Hepatocyte (in vitro differentiated cells): Measurements from ENCODE around the gene RNF20. TPM values are rescaled to one million over a fixed set of nuclear protein-coding genes. Genes with fewer than 3 reads are reported as not detected.

Experiments used
- DNase-seq: peaks from one replicate; pipeline ENCODE4 v3.0.0-alpha.2; 2016; ENCODE audit warnings: low spot score
- H2AFZ ChIP-seq: fragments of 200-600 bp; sonication (generic); 2 replicates; pipeline ENCODE4 v1.6.0; 2016; ENCODE audit warnings: antibody characterized with exemption, mild to moderate bottlenecking
- H3K27ac ChIP-seq: fragments of 200-600 bp; sonication (generic); 2 replicates; pipeline ENCODE4 v1.5.1; 2016; ENCODE audit warnings: mild to moderate bottlenecking
- H3K27me3 ChIP-seq: fragments of 200-600 bp; sonication (generic); 2 replicates; pipeline ENCODE4 v1.6.1; 2016
- H3K36me3 ChIP-seq: fragments of 200-600 bp; sonication (generic); replicated peaks from 2 replicates; pipeline ENCODE4 v1.5.1; 2016; ENCODE audit warnings: low read depth; ENCODE audit not compliant: insufficient read depth
- H3K4me1 ChIP-seq: fragments of 200-600 bp; sonication (generic); 2 replicates; pipeline ENCODE4 v1.5.1; 2016; ENCODE audit warnings: mild to moderate bottlenecking, moderate library complexity; ENCODE audit not compliant: insufficient read depth
- H3K4me2 ChIP-seq: fragments of 200-600 bp; sonication (generic); 2 replicates; pipeline ENCODE4 v1.6.0; 2016
- H3K4me3 ChIP-seq: fragments of 200-600 bp; sonication (generic); 2 replicates; pipeline ENCODE4 v1.5.1; 2016; ENCODE audit warnings: mild to moderate bottlenecking
- H3K79me2 ChIP-seq: fragments of 200-600 bp; sonication (generic); 2 replicates; pipeline ENCODE4 v1.6.0; 2017; ENCODE audit warnings: mild to moderate bottlenecking
- H3K9me2 ChIP-seq: fragments of 200-600 bp; sonication (generic); replicated peaks from 2 replicates; pipeline ENCODE4 v1.6.0; 2017; ENCODE audit warnings: mild to moderate bottlenecking; ENCODE audit not compliant: insufficient read depth
- H3K9me3 ChIP-seq: fragments of 200-600 bp; sonication (generic); 2 replicates; pipeline ENCODE4 v1.5.1; 2016; ENCODE audit warnings: low read depth, mild to moderate bottlenecking
- H4K20me1 ChIP-seq: fragments of 200-600 bp; sonication (generic); 2 replicates; pipeline ENCODE4 v1.6.0; 2016; ENCODE audit warnings: mild to moderate bottlenecking; ENCODE audit not compliant: insufficient read depth, poor library complexity, severe bottlenecking
- EZH2 ChIP-seq: fragments of 200-600 bp; sonication (generic); IDR thresholded peaks from 2 replicates; pipeline ENCODE4 v1.6.1; 2016; ENCODE audit warnings: antibody characterized with exemption, mild to moderate bottlenecking, borderline replicate concordance
- EZH2phosphoT487 ChIP-seq: fragments of 200-600 bp; sonication (generic); IDR thresholded peaks from one replicate; pipeline ENCODE4 v1.6.1; 2018; ENCODE audit warnings: antibody characterized with exemption, mild to moderate bottlenecking, low read depth, moderate library complexity; ENCODE audit not compliant: unreplicated experiment, severe bottlenecking
- WGBS: methylation state at CpG from one replicate; pipeline ENCODE4 v1.1.6; 2016; ENCODE audit warnings: low lambda C conversion rate; ENCODE audit errors: missing lambda C conversion rate; 5-methylcytosine and 5-hydroxymethylcytosine counted together
- polyA plus RNA-seq: library from polyadenylated mRNA; unstranded; fragments of >200 nt; fragmentation: Nextera tagmentation; extraction: Ambion mirVana; gene quantifications from 2 replicates; pipeline ENCODE4 v1.2.1, GENCODE V29; 2016
- total RNA-seq: library from RNA; depleted of rRNA; stranded (reverse); fragments of >200 nt; gene quantifications from 2 replicates; pipeline ENCODE4 v1.2.3, GENCODE V29; 2014
- TF ChIP-seq, protein P1 (sequence below): fragments of 200-600 bp; sonication (generic); IDR thresholded peaks from 2 replicates; pipeline ENCODE4 v1.5.1; 2016; ENCODE audit warnings: antibody characterized with exemption, mild to moderate bottlenecking; ENCODE audit not compliant: poor library complexity

The RNF20 gene
- total and polyA plus RNA-seq, 2 experiments from 2014 or later: 19.0 to 21.7 TPM

DNA sequence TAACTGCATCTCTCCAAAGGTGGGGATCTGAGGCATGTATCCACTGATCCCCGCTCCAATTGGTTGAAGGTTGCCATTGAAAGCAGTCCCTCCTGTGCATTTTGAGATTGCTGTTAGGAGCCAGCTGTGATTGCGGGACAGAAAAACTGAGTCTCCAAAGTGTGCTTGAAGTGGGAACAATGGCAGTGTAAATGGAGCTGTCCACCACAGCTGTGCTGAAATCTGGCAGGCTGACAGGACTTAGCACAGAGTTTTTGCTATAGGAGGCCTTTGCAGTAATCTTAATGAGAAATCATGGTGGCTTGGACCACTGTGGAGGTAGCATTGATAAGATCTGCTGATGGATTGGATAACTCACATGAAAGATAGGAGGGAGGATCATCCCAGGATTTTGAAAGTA lies 3.3 kb downstream of the RNF20 start:
- H2AFZ ChIP-seq: no peak overlapping the region
- no peaks in the 10 kb centered on the region for H4K20me1 ChIP-seq
- WGBS: 93% methylated on average over 2 of the region's 2 CpGs
- TF ChIP-seq EZH2: no peak
- TF ChIP-seq EZH2phosphoT487: no peak
- TF ChIP-seq, protein P1, sequence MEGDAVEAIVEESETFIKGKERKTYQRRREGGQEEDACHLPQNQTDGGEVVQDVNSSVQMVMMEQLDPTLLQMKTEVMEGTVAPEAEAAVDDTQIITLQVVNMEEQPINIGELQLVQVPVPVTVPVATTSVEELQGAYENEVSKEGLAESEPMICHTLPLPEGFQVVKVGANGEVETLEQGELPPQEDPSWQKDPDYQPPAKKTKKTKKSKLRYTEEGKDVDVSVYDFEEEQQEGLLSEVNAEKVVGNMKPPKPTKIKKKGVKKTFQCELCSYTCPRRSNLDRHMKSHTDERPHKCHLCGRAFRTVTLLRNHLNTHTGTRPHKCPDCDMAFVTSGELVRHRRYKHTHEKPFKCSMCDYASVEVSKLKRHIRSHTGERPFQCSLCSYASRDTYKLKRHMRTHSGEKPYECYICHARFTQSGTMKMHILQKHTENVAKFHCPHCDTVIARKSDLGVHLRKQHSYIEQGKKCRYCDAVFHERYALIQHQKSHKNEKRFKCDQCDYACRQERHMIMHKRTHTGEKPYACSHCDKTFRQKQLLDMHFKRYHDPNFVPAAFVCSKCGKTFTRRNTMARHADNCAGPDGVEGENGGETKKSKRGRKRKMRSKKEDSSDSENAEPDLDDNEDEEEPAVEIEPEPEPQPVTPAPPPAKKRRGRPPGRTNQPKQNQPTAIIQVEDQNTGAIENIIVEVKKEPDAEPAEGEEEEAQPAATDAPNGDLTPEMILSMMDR: no peak
- DNase-seq: peak; percentile 39
- no peak overlapping the region for H3K27ac ChIP-seq
- H3K9me3 ChIP-seq: no peaks in the 10 kb centered on the region
- no peaks in the 10 kb centered on the region for H3K27me3 ChIP-seq
- H3K79me2 ChIP-seq: peaks cover 44% of the 10 kb centered on the region
- H3K36me3 ChIP-seq: peaks cover 2% of the 10 kb centered on the region
- H3K4me3 ChIP-seq: no peak overlapping the region
- H3K4me2 ChIP-seq: peak overlapping the region; percentile 18
- peaks cover 4% of the 10 kb centered on the region for H3K4me1 ChIP-seq
- H3K9me2 ChIP-seq: no peaks in the 10 kb centered on the region

DNA sequence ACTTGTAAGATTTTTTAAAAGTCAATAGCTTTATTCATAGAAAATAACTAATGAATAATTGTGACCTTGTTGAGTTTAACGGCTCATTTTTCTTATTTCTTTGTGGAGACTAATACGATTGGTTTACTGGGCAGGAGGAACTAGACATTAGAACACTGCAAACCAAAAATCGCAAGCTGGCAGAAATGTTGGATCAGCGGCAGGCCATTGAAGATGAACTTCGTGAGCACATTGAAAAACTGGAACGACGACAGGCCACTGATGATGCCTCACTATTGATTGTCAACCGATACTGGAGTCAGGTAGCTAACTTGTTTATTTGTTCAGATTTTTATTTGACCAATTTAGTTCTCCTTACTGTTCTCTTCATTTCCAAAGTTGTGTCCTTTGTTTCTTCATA lies 6.4 kb downstream of the RNF20 start:
- Histone ChIP-seq H3K9me3 (no peaks in the 10 kb centered on the region), H3K27ac (no peak overlapping the region), H3K36me3 (peaks cover 3% of the 10 kb centered on the region), H3K27me3 (no peaks in the 10 kb centered on the region), H3K9me2 (no peaks in the 10 kb centered on the region), H2AFZ (no peak overlapping the region), H3K4me2 (no peak overlapping the region), H4K20me1 (no peaks in the 10 kb centered on the region), H3K79me2 (peaks cover 33% of the 10 kb centered on the region), H3K4me1 (peaks cover 4% of the 10 kb centered on the region), H3K4me3 (no peak overlapping the region)
- WGBS: 97% methylated on average over 8 of the region's 8 CpGs
- TF ChIP-seq EZH2 (no peak), EZH2phosphoT487 (no peak)
- TF ChIP-seq, protein P1: no peak
- DNase-seq: no peak

DNA sequence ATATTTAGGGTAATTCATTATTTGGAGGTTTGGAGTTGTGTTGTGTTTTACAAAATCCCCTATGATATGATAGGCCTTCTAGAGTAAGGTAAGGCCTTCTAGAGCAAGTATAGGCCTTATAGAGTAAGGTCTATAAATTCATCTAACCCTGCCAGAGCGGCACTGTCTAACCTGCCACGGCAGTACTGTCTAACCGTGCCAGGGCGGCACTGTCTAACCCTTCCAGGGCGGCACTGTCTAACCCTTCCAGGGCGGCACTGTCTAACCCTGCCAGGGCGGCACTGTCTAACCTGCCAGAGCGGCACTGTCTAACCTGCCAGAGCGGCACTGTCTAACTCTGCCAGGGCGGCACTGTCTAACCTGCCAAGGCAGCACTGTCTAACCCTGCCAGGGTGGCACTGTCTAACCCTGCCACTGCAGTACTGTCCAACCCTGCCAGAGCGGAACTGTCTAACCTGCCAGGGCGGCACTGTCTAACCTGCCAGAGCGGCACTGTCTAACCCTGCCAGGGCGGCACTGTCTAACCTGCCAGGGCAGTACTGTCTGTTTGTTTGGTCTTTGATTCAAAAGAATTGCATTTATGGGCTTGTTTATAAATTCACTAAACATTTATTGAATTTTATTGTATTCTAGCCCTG lies 9.6 kb downstream of the RNF20 start:
- Histone ChIP-seq H3K9me3 (no peaks in the 10 kb centered on the region), H3K4me2 (no peak overlapping the region), H3K27ac (no peak overlapping the region), H3K79me2 (peaks cover 3% of the 10 kb centered on the region), H3K27me3 (no peaks in the 10 kb centered on the region), H3K4me3 (no peak overlapping the region), H2AFZ (no peak overlapping the region), H3K36me3 (peaks cover 12% of the 10 kb centered on the region), H3K4me1 (no peaks in the 10 kb centered on the region), H4K20me1 (no peaks in the 10 kb centered on the region), H3K9me2 (no peaks in the 10 kb centered on the region)
- WGBS: 96% methylated on average over 14 of the region's 14 CpGs
- TF ChIP-seq EZH2phosphoT487 (no peak), EZH2 (no peak)
- TF ChIP-seq, protein P1: no peak
- no peak for DNase-seq
